ENCODE measurements around the gene ARFIP1.
A peak's percentile ranks its signal among the peaks of the same experiment; 100 is the strongest.

ARFIP1 gene

DNA sequence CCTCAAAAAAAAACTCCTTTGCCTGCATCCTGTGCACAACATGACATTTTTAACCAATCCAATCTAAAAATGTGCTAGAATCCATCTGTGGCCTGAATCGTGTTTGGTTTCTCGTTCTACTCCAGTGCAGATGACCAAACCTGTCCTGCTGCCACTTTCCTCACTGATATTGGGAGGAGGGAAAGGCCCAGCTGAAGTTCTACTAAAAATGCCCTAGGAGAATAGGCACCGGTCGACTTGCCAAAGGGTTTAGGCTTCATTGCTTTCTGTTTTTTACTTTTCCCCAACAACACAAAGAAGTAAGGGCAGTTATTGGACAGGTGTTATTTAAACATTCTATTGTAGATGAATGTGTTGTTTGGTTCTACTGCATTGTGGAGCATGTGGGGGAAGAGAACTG lies 148.5 kb downstream of the ARFIP1 start:
- Histone ChIP-seq H2AFZ (ENCODE audit: low read depth, low read length) (no peak overlapping the region), H3K27me3 (ENCODE audit: insufficient read depth, low read length) (peaks cover 5% of the 10 kb centered on the region)

DNA sequence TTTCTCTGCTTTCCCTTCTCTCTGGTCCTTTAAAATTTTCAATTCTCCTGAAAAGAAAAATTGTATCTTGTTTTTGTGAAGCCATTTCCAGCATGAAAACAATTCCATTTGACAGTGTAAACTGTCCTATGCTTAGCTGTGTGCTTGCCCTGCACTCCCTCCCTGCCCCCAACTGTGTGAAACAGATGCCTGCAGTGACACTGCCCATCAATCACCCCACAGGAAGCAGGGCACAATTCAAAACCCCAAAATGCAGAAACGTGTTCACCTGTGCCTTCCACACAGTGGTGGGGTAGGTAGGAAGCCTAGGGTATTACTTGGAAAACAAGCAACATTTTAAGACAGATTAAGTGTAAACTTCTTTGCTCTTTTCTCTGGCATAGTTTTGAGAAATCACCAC lies 150.1 kb downstream of the ARFIP1 start:
- Histone ChIP-seq H2AFZ (ENCODE audit: low read depth, low read length) (no peak overlapping the region), H3K4me1 (ENCODE audit: insufficient read depth, low read length) (peaks cover 8% of the 10 kb centered on the region), H3K36me3 (ENCODE audit: insufficient read depth, low read length) (no peaks in the 10 kb centered on the region), H3K27me3 (ENCODE audit: insufficient read depth, low read length) (peaks cover 16% of the 10 kb centered on the region), H3K4me3 (ENCODE audit: low read length) (no peak overlapping the region), H3K9me3 (ENCODE audit: low read length) (no peaks in the 10 kb centered on the region)

More for the DNA sequence above, 148.5 kb downstream of the ARFIP1 start:
- H3K9me3 ChIP-seq (ENCODE audit: low read length): no peaks in the 10 kb centered on the region
- no peak overlapping the region for H3K4me3 ChIP-seq (ENCODE audit: low read length)
- no peaks in the 10 kb centered on the region for H3K36me3 ChIP-seq (ENCODE audit: insufficient read depth, low read length)
- H3K4me1 ChIP-seq (ENCODE audit: insufficient read depth, low read length): peaks cover 8% of the 10 kb centered on the region

DNA sequence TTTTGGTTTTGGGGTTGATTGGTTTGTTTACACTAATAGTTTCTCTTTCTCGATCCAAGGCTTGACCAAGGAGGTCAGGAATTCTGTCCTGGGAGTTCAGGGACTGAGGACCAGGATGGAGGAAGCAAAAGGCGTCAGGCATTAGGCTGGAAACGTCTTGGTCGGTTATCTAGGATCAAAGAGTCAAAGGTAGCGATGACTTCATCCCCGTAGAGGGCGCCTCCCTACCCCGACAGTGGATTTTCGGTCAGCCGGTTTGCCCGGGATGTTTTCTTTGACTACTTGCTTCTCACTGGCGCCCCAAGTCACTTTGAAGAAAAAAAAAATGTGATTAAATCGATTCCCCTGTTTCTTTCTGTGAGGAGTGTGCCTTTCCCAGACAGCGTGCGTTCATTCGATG lies 155.4 kb downstream of the ARFIP1 start:
- peak overlapping the region; percentile 62 for H3K4me3 ChIP-seq (ENCODE audit: low read length)
- peaks cover 53% of the 10 kb centered on the region for H3K27me3 ChIP-seq (ENCODE audit: insufficient read depth, low read length)
- H3K4me1 ChIP-seq (ENCODE audit: insufficient read depth, low read length): peaks cover 23% of the 10 kb centered on the region

DNA sequence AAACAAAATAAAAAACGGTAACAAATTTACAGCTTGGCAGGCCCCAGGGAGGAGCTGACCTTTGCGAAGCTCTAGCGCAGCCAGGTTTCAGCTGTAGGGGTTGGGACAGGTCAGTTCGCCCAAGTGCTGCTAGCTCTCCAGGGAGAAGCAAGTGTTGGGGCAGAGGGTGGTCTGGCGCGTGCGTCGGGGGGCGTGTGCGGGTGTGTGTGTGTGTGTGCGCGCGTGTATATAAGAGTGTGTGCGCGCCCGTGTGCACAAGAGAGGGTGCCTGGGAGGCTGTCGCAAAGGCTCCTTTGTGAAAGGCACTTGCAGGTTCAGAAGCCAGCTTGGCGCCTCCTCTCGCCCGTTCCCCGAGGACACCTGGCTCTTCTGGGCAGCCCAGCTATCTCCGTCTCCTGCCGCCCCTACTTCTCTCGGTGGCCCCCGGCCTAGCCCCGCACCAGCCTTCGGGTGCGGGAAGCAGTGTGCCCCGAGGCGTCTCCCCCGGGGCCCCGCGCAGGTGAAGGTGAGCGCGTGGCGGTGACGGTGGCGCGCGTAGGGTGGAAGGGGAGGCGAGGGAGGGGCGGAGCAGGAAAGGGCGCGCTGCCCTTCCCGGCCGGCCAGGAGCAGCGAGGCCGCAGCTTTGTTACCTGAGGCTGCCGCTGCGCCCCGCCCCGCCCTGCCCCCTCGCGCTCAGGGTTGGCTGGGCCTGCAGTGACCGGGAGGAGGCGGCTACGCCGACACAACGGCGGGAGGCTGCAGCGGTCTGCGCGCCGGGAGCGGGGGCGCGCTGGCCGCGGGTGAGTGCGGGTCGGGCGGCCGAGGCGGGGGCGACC lies 156.1 kb downstream of the ARFIP1 start, which contains the start of gene FHDC1:
FHDC1 (plus strand) TSS at position 693 of the 815 bp plus-strand sequence. CDS start 6,735 bp downstream, outside the sequence.
- H3K4me1 ChIP-seq (ENCODE audit: insufficient read depth, low read length): peaks cover 23% of the 10 kb centered on the region
- peak within 1 kb of the TSS; percentile 62 for H3K4me3 ChIP-seq (ENCODE audit: low read length)
- H2AFZ ChIP-seq (ENCODE audit: low read depth, low read length): peak within 1 kb of the TSS; percentile 93
- peaks cover 56% of the 10 kb centered on the region for H3K27me3 ChIP-seq (ENCODE audit: insufficient read depth, low read length)
- H3K9me3 ChIP-seq (ENCODE audit: low read length): no peaks in the 10 kb centered on the region
- no peaks in the 10 kb centered on the region for H3K36me3 ChIP-seq (ENCODE audit: insufficient read depth, low read length)

More for the DNA sequence above, 155.4 kb downstream of the ARFIP1 start:
- Histone ChIP-seq H2AFZ (ENCODE audit: low read depth, low read length) (peak overlapping the region; percentile 93), H3K9me3 (ENCODE audit: low read length) (no peaks in the 10 kb centered on the region), H3K36me3 (ENCODE audit: insufficient read depth, low read length) (no peaks in the 10 kb centered on the region)

DNA sequence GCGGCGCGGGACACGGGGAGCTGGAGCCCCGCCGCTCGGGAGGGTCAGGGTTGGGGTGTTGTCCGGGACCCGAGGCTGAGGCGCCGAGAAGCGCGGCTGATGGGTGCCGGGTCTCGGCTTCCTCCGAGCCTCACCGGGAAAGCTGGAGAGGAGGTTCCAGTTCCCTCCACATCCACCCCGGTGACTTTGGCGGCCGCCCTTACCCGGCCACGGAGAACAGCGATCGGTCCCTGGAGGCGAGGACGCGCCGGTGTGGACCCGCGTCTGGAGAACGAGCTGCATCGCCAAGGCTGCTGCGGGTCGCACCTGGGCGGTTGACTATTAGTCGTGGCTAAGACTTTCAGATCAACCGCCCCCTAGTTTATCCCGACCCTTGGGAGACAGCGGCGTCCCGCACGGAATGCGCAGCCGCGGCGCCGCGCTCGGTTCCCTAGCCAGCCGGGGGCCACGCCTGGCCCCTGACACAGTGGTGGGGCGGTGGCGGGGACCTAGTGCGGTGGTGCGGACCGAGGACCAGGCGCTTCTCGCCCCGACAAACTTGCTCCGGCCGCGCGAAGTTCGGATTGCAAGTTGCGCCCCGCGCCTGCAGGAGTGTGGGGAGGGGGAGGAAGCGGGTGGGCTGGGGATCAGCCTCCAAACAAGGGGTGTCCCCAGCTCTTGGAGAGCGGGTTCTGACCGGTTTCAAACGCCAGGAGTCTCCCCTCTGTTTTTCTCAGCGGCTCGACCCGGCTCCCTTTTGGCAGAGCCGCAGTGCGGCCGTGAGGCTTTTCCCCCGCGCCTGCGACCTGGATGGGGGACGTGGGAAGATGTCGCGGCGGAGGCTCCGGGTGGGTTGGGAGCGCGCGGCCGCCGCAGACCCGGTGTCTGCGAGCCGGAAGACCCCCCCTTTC lies 156.9 kb downstream of the ARFIP1 start:
- H3K4me1 ChIP-seq (ENCODE audit: insufficient read depth, low read length): peaks cover 23% of the 10 kb centered on the region
- peaks cover 56% of the 10 kb centered on the region for H3K27me3 ChIP-seq (ENCODE audit: insufficient read depth, low read length)
- H2AFZ ChIP-seq (ENCODE audit: low read depth, low read length): peak overlapping the region; percentile 93
- H3K4me3 ChIP-seq (ENCODE audit: low read length): peak overlapping the region; percentile 62
- no peaks in the 10 kb centered on the region for H3K9me3 ChIP-seq (ENCODE audit: low read length)
- H3K36me3 ChIP-seq (ENCODE audit: insufficient read depth, low read length): no peaks in the 10 kb centered on the region

DNA sequence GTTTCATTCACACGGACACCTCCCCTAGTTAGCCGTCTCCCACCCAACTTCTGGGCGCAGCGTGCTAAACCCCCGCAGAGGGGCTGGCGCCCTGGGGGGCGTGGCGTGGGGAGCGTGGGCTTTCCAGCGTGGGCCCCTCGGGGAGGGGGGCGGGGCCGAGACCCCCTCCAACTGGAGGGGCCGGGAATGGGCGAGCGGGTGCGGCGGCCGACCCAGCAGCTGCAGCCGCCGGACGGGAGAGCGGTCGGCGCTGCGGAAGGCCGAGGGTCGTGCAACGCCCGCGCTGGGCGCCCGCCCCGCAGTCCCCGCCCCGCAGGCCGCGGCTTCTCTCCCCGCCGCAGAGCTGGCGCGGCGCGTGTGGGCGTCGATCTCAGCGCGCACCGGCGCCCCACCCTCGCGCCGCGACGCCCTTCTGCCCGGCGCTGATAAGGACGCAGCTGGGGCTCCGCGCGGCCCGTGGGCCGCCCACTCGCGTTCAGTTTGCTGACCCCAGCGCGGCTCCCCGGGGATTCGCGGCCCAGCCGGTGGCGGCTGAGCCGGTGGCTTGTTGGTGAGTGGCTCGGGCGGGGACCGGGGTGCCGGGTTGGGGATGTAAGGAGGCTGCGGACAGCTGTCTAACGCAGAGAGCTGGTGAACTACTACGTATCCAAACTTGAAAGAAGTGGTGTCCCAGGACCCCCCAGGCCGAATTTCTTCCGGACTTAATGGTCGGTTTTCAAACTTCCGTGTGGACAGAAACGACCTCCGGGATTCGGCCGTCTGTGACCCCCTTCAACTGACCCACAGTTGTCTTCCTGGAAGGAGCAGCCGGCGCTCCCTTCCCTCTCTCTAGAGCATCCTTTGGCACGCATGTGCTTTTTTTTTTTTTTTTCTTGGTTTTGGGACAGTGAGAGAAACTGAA lies 157.8 kb downstream of the ARFIP1 start:
- Histone ChIP-seq H3K36me3 (ENCODE audit: insufficient read depth, low read length) (no peaks in the 10 kb centered on the region), H2AFZ (ENCODE audit: low read depth, low read length) (peak overlapping the region; percentile 93), H3K4me1 (ENCODE audit: insufficient read depth, low read length) (peaks cover 23% of the 10 kb centered on the region), H3K27me3 (ENCODE audit: insufficient read depth, low read length) (peaks cover 56% of the 10 kb centered on the region), H3K9me3 (ENCODE audit: low read length) (no peaks in the 10 kb centered on the region), H3K4me3 (ENCODE audit: low read length) (peak overlapping the region; percentile 62)

DNA sequence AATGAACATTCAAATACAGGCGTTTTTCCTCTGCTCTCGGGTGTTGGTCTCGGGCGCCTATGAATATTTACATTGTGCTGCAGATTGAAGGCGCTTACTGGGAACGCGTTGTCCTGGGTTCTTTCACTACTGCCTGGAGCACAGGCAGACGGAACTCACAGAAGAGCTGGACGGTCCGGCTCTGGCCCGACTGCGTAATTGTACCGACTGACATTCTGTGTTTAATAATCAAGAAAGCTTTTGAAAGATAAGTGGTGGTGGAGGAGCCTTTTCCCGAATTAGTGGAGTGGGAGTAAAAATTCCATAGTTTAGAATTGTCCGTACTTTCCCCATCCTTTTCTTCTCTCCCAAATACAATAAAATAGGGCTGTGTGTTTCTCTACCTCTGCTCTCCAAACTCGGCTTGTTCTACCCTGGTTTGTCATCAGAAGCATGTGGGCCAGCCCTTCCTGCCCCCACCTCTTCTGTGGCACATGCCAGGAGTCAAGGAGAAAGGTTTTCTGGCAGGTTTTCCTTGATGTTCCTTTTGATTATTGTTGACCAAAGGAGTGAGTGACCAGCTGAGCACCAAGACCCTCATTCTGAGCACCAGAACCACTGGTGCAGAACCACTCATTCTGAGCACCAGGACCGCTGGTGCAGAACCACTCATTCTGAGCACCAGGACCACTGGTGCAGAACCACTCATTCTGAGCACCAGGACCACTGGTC lies 158.6 kb downstream of the ARFIP1 start:
- Histone ChIP-seq H3K4me1 (ENCODE audit: insufficient read depth, low read length) (peaks cover 23% of the 10 kb centered on the region), H3K9me3 (ENCODE audit: low read length) (no peaks in the 10 kb centered on the region), H3K4me3 (ENCODE audit: low read length) (peak overlapping the region; percentile 62), H3K27me3 (ENCODE audit: insufficient read depth, low read length) (peaks cover 51% of the 10 kb centered on the region), H2AFZ (ENCODE audit: low read depth, low read length) (no peak overlapping the region), H3K36me3 (ENCODE audit: insufficient read depth, low read length) (no peaks in the 10 kb centered on the region)

DNA sequence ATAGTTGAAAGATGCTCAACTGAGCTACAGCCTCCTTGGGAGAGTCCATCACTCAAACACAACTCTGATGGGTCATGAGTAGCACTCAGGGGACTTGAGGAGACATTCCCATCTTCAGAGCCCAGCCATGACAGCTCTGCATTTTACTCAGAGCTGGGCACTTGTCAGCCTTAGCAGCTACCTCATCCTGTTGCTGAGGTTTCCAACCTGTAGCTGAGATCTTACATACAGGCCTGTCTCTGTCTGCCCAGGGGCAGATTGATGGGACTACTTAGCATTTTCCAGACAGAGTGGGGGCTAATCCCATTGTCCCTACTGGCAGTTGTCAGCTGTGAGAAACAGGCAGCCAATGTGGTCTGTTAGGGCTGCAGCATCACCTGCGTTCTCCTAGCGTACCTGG lies 159.9 kb downstream of the ARFIP1 start:
- Histone ChIP-seq H3K27me3 (ENCODE audit: insufficient read depth, low read length) (peaks cover 43% of the 10 kb centered on the region), H3K4me1 (ENCODE audit: insufficient read depth, low read length) (peaks cover 27% of the 10 kb centered on the region), H3K36me3 (ENCODE audit: insufficient read depth, low read length) (no peaks in the 10 kb centered on the region), H3K9me3 (ENCODE audit: low read length) (no peaks in the 10 kb centered on the region), H3K4me3 (ENCODE audit: low read length) (no peak overlapping the region), H2AFZ (ENCODE audit: low read depth, low read length) (no peak overlapping the region)

DNA sequence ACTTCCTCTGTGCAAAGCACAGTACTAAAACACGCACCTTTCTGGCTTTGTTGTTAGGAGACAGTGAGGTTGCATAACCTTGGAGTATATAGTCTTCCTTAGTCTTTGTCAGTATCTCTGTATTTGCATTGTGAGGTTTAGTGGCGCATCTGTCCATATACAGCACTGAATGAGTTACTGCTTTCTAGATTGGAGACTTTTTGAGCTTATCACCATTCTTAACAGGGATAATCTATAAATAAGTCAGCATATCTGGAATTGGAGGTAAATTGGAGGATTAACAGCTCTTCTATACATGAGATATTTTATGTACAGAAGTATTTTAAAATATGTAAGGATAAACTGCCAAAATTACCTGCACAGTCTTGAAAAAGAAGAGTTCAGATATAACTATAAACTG lies 160.7 kb downstream of the ARFIP1 start:
- H3K27me3 ChIP-seq (ENCODE audit: insufficient read depth, low read length): peaks cover 36% of the 10 kb centered on the region
- H3K36me3 ChIP-seq (ENCODE audit: insufficient read depth, low read length): no peaks in the 10 kb centered on the region
- no peak overlapping the region for H3K4me3 ChIP-seq (ENCODE audit: low read length)
- H3K9me3 ChIP-seq (ENCODE audit: low read length): no peaks in the 10 kb centered on the region
- H2AFZ ChIP-seq (ENCODE audit: low read depth, low read length): no peak overlapping the region
- H3K4me1 ChIP-seq (ENCODE audit: insufficient read depth, low read length): peaks cover 25% of the 10 kb centered on the region

DNA sequence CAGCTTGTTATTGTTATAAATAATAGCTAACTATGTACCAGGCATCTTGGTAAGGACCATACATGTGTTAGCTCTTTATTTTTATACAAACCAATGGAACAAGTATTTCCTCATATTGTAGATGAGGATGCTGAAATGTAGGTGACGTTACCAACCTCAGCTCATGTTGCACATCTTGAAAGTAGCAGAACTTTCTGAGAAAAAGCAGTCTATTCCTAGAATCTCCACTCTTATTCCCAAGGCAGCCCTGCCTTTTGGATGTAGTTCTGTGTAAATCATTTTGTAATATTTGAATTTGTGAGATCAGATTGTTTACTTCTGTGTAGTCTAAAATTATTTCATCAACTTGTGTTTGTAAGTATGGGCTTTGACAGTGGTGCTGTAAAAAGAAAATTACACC lies 161.7 kb downstream of the ARFIP1 start:
- H3K4me1 ChIP-seq (ENCODE audit: insufficient read depth, low read length): peaks cover 17% of the 10 kb centered on the region
- H3K9me3 ChIP-seq (ENCODE audit: low read length): no peaks in the 10 kb centered on the region
- peaks cover 30% of the 10 kb centered on the region for H3K27me3 ChIP-seq (ENCODE audit: insufficient read depth, low read length)
- no peak overlapping the region for H3K4me3 ChIP-seq (ENCODE audit: low read length)
- H2AFZ ChIP-seq (ENCODE audit: low read depth, low read length): no peak overlapping the region
- H3K36me3 ChIP-seq (ENCODE audit: insufficient read depth, low read length): no peaks in the 10 kb centered on the region

DNA sequence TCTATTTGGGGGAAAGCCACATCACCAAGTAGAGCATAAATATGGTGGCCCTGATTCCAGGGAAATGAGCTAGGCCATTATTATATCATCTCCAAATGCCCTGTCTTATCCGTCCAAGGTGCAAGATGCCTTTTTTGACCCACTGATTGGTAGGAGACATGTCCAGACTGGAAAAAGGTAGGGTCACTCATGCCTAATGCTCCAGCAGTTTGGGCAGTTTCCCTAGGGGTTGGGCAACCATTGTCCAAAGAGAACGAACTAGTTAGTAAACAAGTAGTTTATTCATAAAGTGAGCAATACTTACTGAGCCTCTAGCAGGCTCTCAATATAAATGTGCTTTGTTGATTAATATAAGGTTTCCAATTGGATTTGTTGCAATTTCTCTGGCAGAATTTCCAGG lies 162.6 kb downstream of the ARFIP1 start:
- no peak overlapping the region for H2AFZ ChIP-seq (ENCODE audit: low read depth, low read length)
- peaks cover 10% of the 10 kb centered on the region for H3K4me1 ChIP-seq (ENCODE audit: insufficient read depth, low read length)
- no peaks in the 10 kb centered on the region for H3K36me3 ChIP-seq (ENCODE audit: insufficient read depth, low read length)
- no peaks in the 10 kb centered on the region for H3K9me3 ChIP-seq (ENCODE audit: low read length)
- peaks cover 25% of the 10 kb centered on the region for H3K27me3 ChIP-seq (ENCODE audit: insufficient read depth, low read length)
- no peak overlapping the region for H3K4me3 ChIP-seq (ENCODE audit: low read length)

DNA sequence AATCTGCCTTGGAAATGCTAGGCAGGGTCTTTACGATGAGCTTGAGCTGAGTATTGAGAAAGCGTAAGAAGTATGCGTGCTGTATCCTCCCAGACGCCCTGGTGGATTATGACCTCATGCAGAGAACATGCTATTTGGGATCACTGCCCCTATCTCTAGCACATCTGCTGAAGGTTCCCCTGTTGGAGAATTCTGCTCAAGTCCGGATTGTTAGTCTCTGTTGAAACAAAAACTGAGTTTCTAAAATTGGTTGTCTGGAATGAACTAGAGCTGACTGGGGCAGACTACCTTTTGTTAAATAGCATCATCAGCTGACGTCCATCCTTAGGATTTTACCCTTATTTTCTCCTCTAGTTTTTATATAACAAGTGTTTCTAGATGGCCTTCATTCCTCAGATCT lies 163.9 kb downstream of the ARFIP1 start:
- Histone ChIP-seq H3K36me3 (ENCODE audit: insufficient read depth, low read length) (no peaks in the 10 kb centered on the region), H3K4me1 (ENCODE audit: insufficient read depth, low read length) (peaks cover 4% of the 10 kb centered on the region), H3K4me3 (ENCODE audit: low read length) (no peak overlapping the region), H3K9me3 (ENCODE audit: low read length) (no peaks in the 10 kb centered on the region), H2AFZ (ENCODE audit: low read depth, low read length) (no peak overlapping the region), H3K27me3 (ENCODE audit: insufficient read depth, low read length) (peaks cover 17% of the 10 kb centered on the region)
